ENCODE measurements around the gene EARS2. TPM values are rescaled to one million over a fixed set of nuclear protein-coding genes. Genes with fewer than 3 reads are reported as not detected.

Gene EARS2
- total RNA-seq, 1 experiment from 2014 or later: 32.8 TPM

- H3K27me3 Mint-ChIP-seq (ENCODE audit: insufficient read depth, unreplicated experiment): no peaks in the 10 kb centered on the region
- no peak overlapping the region for H3K27ac Mint-ChIP-seq (ENCODE audit: low read depth, unreplicated experiment)
- ChIA-PET POLR2A (no interaction called here), CTCF (interaction anchor here (0.6 kb wide), 1 partner anchor 18 kb away, joined by 3 read pairs; no protein-coding TSS in a partner anchor)
- H3K9me3 Mint-ChIP-seq (ENCODE audit: unreplicated experiment): no peaks in the 10 kb centered on the region
- no peaks in the 10 kb centered on the region for H3K4me1 Mint-ChIP-seq (ENCODE audit: insufficient read depth, unreplicated experiment)
- intact Hi-C loops (cut with micrococcal nuclease): no loop called here
- DNase-seq (ENCODE audit: unreplicated experiment): no peak
- H3K4me3 Mint-ChIP-seq (ENCODE audit: unreplicated experiment): no peak overlapping the region
- no TSS peak for BruUV-seq (replicated peaks)
- TF ChIP-seq CTCF (IDR thresholded peaks at IDR 0.05; ENCODE audit: unreplicated experiment): no peak
- H3K36me3 Mint-ChIP-seq (ENCODE audit: insufficient read depth, unreplicated experiment): peaks cover 64% of the 10 kb centered on the region
These were observed 37.9 kb downstream of the EARS2 start for GRCh38 chr16:23519282-23519681.

DNA sequence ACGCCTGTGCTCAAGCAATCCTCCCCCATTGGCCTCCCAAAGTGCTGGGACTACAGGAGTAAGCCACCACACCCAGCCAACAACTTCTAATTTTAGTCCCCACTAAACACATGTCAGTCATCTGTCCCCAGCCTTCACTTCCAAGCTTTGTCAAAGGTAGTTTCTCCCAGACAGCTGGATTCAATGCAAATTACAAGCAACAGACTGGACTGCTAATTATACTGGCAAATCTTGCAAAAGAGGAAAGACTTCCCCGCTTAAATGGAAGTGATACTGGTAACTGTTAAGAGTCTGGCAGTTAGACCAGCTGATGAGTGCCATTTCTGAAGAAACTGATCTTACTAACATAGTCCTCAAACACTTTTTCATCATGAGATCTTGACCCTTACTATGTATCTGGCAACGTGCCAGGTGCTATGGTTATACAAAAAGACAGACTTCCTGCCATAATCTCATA, 38.7 kb downstream of the EARS2 start:
- H3K4me3 Mint-ChIP-seq (ENCODE audit: unreplicated experiment): no peak overlapping the region
- no peaks in the 10 kb centered on the region for H3K9me3 Mint-ChIP-seq (ENCODE audit: unreplicated experiment)
- H3K27me3 Mint-ChIP-seq (ENCODE audit: insufficient read depth, unreplicated experiment): no peaks in the 10 kb centered on the region
- no peak overlapping the region for H3K27ac Mint-ChIP-seq (ENCODE audit: low read depth, unreplicated experiment)
- H3K4me1 Mint-ChIP-seq (ENCODE audit: insufficient read depth, unreplicated experiment): no peaks in the 10 kb centered on the region
- CTCF ChIA-PET: interaction anchor here (0.6 to 1.1 kb wide), 5 partner anchors 9 to 776 kb away, joined by 3 read pairs; no protein-coding TSS in a partner anchor
- intact Hi-C loops (cut with micrococcal nuclease): no loop called here
- TF ChIP-seq CTCF (IDR thresholded peaks at IDR 0.05; ENCODE audit: unreplicated experiment): no peak
- H3K36me3 Mint-ChIP-seq (ENCODE audit: insufficient read depth, unreplicated experiment): peaks cover 60% of the 10 kb centered on the region
- POLR2A ChIA-PET: no interaction called here
- no peak for DNase-seq (ENCODE audit: unreplicated experiment)
- BruUV-seq (replicated peaks): no TSS peak

DNA sequence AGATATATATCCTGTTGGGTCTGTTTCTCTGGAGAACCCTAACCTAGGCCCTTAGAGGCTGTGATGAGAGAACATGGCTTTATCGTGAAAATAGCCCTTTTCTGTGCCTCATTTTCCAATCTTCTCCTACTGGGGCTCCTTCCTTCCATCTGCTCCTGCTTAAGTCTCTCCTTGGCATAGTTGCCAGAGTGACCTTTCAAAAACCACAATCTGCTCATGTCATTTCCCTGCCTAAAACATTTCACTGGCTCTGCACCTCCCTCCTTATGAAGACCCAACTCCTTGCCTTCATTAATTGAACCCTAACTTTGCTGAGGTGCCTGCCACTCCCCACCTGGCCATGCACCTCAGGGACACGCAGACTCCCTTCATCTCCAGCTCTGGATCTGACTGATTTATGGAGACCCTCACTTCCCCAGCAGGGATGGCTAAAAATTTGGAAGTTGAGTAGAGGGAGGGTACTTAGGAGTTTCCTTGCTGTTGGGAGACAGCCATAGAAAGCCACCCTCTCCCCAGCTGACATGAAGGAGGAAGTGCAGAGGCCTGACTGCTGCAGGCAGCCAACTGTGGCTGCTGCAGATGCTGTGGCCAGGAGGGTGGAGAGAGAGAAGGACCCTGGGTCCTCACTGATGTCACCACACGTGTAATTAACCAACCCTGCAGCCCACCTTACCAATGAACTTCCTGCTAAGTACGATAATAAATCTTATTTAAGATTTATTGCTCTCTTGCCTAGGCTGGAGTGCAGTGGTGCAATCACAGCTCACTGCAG, 40.6 kb downstream of the EARS2 start:
- H3K36me3 Mint-ChIP-seq (ENCODE audit: insufficient read depth, unreplicated experiment): peaks cover 41% of the 10 kb centered on the region
- DNase-seq (ENCODE audit: unreplicated experiment): no peak
- no peak overlapping the region for H3K4me3 Mint-ChIP-seq (ENCODE audit: unreplicated experiment)
- no peaks in the 10 kb centered on the region for H3K4me1 Mint-ChIP-seq (ENCODE audit: insufficient read depth, unreplicated experiment)
- POLR2A ChIA-PET: no interaction called here
- H3K27ac Mint-ChIP-seq (ENCODE audit: low read depth, unreplicated experiment): no peak overlapping the region
- no TSS peak for BruUV-seq (replicated peaks)
- TF ChIP-seq CTCF (IDR thresholded peaks at IDR 0.05; ENCODE audit: unreplicated experiment): no peak
- H3K27me3 Mint-ChIP-seq (ENCODE audit: insufficient read depth, unreplicated experiment): no peaks in the 10 kb centered on the region
- no peaks in the 10 kb centered on the region for H3K9me3 Mint-ChIP-seq (ENCODE audit: unreplicated experiment)
- intact Hi-C loops (cut with micrococcal nuclease): no loop called here
- CTCF ChIA-PET: interaction anchor here (0.6 kb wide), 1 partner anchor 1000 kb away, joined by 3 read pairs; no protein-coding TSS in a partner anchor

- CTCF ChIA-PET: no interaction called here
- H3K9me3 Mint-ChIP-seq (ENCODE audit: unreplicated experiment): no peaks in the 10 kb centered on the region
- no peak overlapping the region for H3K4me3 Mint-ChIP-seq (ENCODE audit: unreplicated experiment)
- TF ChIP-seq CTCF (IDR thresholded peaks at IDR 0.05; ENCODE audit: unreplicated experiment): no peak
- POLR2A ChIA-PET: no interaction called here
- no peak overlapping the region for H3K27ac Mint-ChIP-seq (ENCODE audit: low read depth, unreplicated experiment)
- H3K4me1 Mint-ChIP-seq (ENCODE audit: insufficient read depth, unreplicated experiment): no peaks in the 10 kb centered on the region
- DNase-seq (ENCODE audit: unreplicated experiment): no peak
- peaks cover 35% of the 10 kb centered on the region for H3K36me3 Mint-ChIP-seq (ENCODE audit: insufficient read depth, unreplicated experiment)
- no peaks in the 10 kb centered on the region for H3K27me3 Mint-ChIP-seq (ENCODE audit: insufficient read depth, unreplicated experiment)
- BruUV-seq (replicated peaks): no TSS peak
- intact Hi-C loops (cut with micrococcal nuclease): no loop called here
These were observed 41.3 kb downstream of the EARS2 start for GRCh38 chr16:23515881-23516280.
